Posterior vena cava (tissue), 2 donors: ENCODE results near the gene CLASP2. TPM values are rescaled to one million over a fixed set of nuclear protein-coding genes. Genes with fewer than 3 reads are reported as not detected.

Experiments
- DNase-seq: peaks from one replicate; pipeline ENCODE4 v3.0.0-alpha.2; 2020; ENCODE audit warnings: low spot score
- intact Hi-C, 2 donors: fragments of 100-400 bp; cut with DNase I; formaldehyde crosslinking; loops; one replicate each; pipeline versions ENCODE4 v1.14.1 to v1.14.2; 2022 to 2023
- total RNA-seq, 2 donors: library from RNA; stranded (reverse); fragmentation: NEBNext Ultra II Directional; extraction: Animal tissue kit (Norgen Biotek cat#: 25700); gene quantifications; one replicate each; pipeline ENCODE4 v1.2.1, GENCODE V29; 2021
- donor health status: DM: yes; HTN: yes; CAD: no.
- donor health status: DM: yes; HTN: yes; CAD: no.

Gene CLASP2
- total RNA-seq, 2 donors from 2014 or later = 75.3 to 145 TPM

DNA sequence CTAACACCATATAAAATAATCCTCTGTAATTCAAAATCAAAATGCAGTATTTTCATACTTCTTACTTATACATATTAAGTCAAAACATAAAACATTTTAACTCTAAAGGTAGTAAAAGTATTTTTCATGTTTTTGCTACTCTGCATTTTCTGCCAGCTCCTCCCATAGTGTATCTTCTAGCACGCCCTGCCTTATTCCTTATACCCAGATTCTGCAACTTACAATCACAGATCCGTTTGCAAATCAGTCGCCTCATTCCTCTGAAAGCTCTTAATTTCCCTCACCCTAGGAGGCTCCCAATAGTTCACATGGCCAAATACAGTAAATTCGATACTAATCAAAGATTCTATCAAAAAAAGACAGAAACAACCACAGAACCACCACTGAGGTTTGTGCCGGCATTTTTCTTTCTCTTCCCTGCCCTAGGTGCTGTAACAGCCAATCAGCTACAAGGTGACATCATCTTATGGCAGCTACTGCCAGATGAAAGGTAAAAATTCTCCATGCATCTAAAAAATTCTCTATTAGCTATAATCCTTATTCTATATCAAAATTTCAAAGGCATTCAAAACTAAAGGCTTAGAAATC is 72.9 kb downstream of the CLASP2 start:
- no peak for DNase-seq
- intact Hi-C loops = loop anchor here in 1 of 2 donors (10.0 kb wide), 1 partner anchor 70 kb away; the partner anchor contains the start of gene CLASP2

DNA sequence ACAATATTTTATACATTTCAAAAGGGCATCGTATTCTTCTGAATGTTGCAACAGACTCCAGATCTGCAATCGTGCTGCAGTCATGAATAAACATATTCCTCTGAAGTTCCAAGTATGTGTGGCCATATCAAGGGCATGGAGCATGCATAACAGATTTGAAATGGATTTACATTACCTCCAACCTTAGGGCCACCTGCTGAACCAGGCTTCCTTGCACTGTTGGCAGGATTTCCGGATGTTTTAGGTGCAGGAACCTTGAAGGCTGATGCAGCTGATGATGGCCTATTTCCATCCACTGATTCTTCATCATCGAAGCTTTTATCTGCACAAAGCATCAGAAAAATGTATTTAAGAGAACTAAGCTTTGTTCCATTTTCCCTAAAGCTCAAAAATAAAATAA is 73.5 kb downstream of the CLASP2 start:
- no peak for DNase-seq
- intact Hi-C loops = loop anchor here (5.0 to 10.0 kb wide), 2 partner anchors 70 to 128 kb away; partner anchors contain the start of gene CLASP2 (in 1 of the 2)

DNA sequence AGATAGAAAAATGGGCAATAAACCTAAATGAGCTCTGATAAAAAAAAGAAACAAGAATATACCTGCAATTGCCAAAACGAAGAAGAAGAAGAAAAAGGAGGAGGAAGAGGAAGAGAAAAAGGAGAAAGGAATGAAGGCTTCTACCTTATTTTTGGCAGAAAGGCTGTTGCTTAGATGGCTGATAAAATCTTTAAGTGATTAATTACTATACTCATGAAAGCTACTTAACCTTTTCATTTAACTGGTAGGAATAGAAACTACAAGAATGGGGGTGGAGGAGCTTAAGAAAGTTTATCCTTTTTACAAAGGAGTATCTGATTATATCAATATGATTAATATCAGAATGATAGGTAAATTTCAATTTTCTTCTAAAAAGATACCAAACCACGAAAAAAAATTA is 75.2 kb downstream of the CLASP2 start:
- intact Hi-C loops = loop anchor here (5.0 to 10.0 kb wide), 2 partner anchors 72 to 129 kb away; partner anchors contain the start of gene CLASP2 (in 1 of the 2)
- DNase-seq = no peak

DNA sequence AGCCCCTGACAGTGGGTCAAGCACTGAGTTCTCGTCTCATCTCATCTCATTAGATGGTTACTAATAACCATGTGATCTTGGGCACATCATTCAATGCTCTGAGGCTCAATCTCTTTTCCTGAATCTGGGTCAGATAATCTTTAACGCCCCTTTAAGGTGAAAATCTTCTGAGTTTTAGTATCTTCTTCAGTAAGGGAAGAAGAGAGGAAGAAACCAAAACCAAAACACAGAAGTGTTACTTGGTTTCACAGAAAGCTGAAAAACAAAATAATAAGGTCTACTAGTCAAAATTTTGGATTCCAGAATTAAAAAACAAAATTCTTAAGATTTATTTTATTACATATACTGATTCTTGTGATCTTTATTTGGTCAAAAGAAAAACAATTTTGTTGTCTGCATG is 78.2 kb downstream of the CLASP2 start:
- DNase-seq = no peak
- intact Hi-C loops = loop anchor here (5.0 to 10.0 kb wide), 3 partner anchors 75 to 147 kb away; partner anchors contain the start of gene CLASP2 (in 2 of the 2)

DNA sequence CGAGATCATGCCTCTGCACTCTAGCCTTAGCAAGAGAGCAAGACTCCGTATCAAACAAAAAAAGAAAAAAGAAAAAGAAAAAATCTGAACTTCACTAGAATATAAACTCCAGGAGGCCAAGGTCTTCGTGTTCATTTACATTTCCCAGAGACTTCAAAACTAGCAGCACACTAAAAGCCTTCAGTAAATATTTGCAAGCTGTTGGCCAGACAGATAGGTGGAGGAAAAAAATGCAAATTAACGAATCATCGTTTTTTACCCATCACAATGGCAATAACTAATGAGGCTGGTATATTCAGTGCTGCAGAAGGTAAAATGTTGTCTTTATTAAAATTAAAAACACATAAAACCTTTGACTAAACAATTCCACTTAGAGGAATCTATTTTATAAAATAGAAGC is 80.6 kb downstream of the CLASP2 start:
- no peak for DNase-seq
- intact Hi-C loops = loop anchor here (5.0 to 10.0 kb wide), 2 partner anchors 77 to 150 kb away; partner anchors contain the start of gene CLASP2 (in 1 of the 2)

DNA sequence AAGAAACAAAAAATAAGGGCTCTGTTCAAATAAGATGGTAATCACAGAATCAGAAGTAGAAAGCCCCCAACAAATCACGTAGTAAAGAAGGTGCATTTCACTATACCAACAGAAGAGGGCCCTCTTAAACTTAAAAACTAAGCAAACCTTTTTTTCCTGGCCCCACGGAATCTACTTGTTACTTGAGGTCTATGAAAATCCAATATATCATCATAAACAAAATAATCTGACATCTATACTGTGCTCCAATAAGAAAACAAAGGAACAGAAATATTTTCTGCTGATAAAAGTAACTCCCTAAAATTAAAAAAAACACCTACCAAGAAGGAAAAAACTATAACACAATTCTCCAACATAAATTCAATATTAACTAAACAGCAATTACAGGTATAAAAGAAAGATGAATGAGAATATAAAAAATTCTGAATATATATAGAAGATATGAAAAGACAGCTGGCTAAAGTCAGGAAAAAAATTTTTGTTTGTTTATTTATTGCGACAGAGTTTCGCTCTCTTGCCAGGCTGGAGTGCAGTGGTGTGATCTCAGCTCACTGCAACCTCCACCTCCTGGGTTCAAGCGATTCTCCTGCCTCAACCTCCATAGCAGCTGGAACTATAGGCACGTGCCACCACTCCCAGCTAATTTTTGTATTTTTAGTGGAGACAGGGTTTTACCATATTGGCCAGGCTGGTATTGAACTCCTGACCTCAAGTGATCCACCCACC is 81.8 kb downstream of the CLASP2 start:
- intact Hi-C loops = loop anchor here (5.0 to 10.0 kb wide), 2 partner anchors 79 to 151 kb away; partner anchors contain the start of gene CLASP2 (in 1 of the 2)
- no peak for DNase-seq

DNA sequence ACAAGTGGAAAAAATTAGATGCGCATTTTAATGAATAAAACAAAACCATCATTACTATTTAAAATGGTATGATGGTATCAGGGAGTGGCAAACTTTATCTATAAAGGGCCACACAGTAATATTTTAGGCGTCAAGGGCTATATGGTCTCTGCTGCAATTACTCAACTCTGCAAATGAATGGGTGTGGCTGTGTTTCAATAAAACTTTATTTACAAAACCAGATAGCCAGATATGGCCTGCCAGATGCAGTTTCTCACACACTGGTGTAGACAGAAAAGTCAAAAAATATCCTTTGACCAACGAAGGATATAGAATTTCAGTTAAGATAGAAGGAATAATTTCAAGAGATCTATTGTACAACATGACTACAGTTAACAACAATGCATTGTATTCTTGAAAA is 83.8 kb downstream of the CLASP2 start:
- intact Hi-C loops = loop anchor here in 1 of 2 donors (10.0 kb wide), 1 partner anchor 81 kb away; the partner anchor contains the start of gene CLASP2
- no peak for DNase-seq

DNA sequence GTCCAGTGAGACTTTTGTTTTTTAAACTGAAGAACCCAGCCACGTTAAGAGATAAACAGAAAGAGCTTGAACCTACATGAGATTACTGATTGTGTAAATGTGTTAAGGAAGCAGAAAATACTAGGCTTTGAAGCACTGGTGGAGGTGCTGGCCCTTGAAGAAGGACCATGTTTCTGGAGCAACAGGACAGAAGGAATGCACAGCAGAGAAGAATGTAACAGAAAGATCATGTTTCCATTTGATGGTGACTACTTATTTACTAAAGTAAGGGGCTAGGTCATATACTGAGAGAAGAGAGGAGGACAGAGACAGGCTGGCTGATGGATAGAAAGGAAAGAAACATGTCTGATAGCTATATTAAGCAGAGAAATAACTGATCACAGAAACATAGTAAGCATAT is 88.8 kb downstream of the CLASP2 start:
- no peak for DNase-seq
- intact Hi-C loops = no loop called here

DNA sequence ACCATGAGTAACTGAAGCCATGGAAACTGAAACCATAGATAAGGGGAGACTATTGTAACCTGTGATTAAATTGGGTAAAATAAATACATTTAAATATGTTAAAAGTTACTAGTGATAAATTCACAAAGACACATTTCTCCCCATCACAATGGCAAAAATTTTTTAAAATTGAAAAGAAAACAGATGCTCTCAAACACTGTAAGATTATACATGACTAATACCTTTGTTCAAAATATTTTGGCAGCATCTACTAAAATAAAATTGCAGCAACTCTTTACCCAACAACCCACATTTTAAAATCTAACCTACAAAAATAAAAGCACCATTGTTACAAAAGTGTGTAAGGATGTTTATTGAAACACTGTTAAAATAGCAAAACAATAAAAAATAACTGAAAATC is 93.3 kb downstream of the CLASP2 start:
- intact Hi-C loops = no loop called here
- no peak for DNase-seq

DNA sequence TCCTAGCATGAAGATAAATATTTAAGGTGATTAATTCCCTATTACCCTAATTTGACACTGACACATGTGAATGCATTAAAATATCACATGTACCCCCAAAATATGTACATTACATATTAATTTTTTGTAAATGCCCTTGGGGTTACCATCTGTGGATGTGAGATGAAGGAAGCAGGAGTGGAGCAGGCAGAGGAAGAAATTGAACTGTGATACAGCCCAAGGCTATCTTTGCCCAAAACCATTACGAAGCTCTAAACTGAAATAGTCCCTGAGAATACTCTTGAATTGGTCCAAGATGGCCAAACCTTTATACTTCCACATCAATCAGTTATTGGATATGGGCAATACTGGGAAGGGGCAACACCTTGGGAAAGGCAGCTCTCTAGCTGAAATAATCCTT is 105.0 kb downstream of the CLASP2 start:
- no peak for DNase-seq
- intact Hi-C loops = no loop called here

DNA sequence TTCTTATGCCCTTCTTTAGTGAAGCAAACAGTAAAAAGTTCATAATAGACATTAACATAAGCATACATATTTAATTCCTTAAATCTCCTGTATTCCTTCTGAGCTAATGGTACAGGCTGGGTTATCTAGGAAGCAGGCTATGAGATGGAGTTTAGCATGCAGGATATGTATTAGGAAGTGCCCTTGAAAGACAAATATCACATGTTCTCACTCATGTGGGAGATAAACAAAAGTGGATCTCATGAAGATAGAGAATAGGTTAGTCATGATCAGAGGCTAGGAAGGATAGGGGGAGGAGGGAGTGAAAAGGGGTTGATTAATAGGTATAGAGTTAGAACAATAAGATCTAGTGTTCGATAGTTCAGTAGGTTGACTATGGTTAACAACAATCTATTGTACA is 105.4 kb downstream of the CLASP2 start:
- no peak for DNase-seq
- intact Hi-C loops = no loop called here

DNA sequence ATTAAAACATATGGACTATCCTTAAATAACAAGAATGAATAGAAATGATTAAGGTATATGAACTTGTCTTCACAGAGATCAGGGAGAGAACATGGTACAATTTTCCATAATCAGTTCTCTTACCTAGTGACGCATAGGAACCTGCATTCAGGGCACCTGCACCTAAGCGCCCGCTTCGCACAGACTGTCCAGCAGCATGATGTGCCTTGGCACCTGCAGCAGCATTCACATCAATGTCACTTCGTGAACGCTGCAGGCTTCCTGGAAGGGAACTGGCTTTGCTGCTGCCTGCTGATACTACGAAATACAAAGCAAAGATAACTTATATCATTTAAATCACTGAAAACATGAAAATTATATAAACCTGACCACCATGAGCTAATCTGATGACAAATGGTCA is 115.2 kb downstream of the CLASP2 start:
- intact Hi-C loops = no loop called here
- no peak for DNase-seq

DNA sequence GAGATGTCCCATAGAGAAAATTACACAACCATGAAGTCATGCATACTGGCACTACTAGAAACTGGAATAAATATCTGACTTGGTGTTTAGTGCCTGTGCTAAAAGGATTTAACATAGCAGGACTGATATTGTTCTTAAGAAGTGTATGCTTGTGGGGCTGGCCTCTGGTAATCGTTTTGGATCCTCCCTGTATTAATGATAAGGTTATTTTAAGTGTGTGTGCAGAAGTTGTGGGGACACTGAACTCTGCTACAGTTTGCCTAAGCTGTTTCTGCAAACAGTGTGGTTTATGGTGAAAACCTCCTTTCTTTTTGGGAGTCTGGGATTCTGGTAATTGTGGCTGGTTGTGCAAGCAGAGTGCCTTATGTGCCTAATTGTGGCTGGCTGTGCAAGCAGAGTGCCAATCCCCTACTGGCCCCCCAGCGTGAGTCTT is 120.8 kb downstream of the CLASP2 start:
- intact Hi-C loops = no loop called here
- no peak for DNase-seq

DNA sequence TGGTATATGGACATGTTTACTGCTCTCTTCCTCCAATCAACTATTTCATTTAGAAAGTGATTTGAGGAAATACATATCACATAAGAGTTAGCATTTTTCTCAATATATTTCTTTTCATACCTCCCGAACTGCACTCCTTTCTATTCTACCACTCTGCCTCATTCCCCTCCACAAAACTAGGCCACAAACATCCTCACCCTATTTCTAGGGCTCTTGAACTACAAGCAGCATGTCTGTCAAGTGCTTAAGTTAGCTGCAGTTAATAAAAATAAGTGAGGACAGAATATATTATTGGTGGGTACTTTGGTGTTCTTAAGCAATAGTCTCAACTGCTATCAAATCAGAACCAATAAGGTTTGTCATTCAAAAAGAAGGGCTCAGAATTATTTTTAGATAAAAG is 125.1 kb downstream of the CLASP2 start:
- intact Hi-C loops = no loop called here
- no peak for DNase-seq

DNA sequence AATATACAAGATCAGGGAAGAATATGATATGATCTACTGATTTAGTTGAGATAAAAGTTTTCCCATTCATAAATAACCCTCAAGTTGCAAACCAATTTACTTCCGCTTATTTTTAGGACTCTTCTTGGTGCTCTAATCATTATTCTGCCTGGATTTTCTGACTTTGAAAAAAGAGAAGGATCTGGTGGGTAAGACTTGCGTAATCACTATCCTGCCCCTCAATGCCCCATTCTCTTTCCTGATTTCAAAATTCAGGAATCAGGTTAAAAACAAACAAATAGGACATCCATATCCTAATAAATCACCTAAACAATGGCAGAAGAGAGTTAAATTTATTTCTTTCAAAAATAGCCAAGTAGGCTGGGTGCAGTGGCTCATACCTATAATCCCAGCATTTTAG is 127.5 kb downstream of the CLASP2 start:
- DNase-seq = no peak
- intact Hi-C loops = no loop called here

DNA sequence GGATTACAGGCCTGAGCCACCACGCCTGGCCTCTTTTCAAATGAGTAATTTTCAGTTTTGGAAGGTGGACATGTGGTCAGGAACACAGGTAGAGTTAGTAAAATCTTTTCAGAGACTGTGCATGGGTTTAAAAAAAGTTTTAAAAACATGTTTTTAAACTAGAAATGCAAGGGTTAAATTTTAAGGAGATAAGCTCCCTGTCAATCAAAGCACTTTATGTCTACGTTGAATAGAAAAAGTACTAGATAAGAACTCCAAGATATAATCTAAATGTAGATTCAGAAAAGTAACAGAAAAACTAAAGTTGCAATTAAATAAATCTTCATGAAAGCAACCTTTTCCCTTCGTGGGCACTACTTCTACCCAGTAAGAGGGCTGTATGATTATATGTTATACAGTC is 131.7 kb downstream of the CLASP2 start:
- DNase-seq = no peak
- intact Hi-C loops = no loop called here

DNA sequence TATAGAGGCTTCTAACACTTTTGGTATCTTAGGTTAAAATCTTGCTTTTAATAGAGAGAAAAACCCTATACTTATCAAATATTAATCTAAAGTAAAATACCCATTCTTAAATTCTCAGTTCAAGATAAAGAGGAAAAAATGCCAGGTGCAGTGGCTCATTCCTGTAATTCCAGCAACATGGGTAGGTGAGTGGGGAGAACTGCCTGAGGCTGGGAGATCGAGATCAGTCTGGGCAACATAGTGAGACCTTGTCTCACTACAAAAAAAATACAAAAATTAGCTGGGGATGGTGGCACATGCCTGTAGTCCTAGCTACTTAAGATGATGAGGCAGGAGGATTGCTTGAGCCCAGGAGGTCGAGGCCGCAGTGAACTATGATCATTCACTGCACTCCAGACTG is 135.8 kb downstream of the CLASP2 start:
- no peak for DNase-seq
- intact Hi-C loops = no loop called here

DNA sequence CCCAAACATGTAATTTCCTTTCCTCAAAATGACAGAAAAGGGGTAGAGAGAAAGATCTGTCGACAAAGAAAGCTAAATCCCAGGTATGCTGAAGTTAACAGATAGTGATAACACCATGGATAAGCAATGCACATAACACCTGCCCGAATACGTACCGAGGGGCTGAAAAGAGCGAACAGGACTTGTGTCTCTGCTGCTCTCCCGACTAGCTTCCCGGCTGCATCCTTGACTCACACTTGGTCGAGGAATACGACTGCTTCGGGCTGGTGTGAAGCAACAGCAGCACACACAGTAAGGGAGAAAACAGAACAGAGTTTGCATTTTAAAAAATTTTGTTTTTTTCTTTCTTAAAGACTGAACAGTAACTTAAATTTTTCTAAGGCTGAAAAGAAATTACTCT is 136.4 kb downstream of the CLASP2 start:
- intact Hi-C loops = no loop called here
- no peak for DNase-seq

DNA sequence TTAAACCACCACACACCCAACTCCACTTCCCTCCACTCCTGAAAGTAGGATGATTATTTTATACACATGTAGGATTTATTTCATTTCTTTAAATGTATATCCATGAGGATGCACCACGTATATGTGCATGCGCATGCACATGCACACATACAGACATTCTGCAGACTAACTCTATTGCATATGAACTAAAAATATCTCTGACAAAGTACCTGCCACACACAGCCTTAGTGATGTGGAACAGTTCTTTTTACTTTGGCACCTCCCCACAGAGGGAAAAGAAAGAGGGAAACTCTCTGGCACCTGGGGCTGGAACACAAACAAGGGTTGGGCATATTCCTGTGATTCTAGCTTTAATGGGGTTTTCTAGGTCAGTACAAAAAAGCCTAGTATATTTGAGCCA is 138.2 kb downstream of the CLASP2 start:
- intact Hi-C loops = no loop called here
- no peak for DNase-seq

DNA sequence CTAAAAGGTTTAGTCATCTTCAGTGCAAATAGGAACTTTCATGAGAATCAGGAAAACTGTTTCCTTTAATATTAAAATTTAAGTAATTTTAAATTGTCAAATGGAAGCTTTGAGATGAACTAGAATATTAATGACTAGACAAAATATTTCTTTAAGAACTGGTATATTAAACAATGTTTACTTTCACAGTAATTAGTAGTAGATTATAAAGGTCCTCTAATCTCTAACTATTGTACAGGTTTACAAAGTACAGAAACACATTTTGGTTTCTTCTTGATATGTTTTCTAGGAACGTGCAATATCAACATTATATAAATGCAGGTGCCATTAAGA is 138.9 kb downstream of the CLASP2 start:
- intact Hi-C loops = no loop called here
- DNase-seq = no peak
